NT2/D1 (cell line): Measurements from ENCODE around the gene STXBP6.

Source experiments
- SUZ12 ChIP-seq: IDR thresholded peaks from 2 replicates; pipeline ENCODE4 v1.6.1; 2011; ENCODE audit not compliant: insufficient read length, insufficient read depth; ENCODE audit errors: extremely low read depth
- YY1 ChIP-seq: IDR thresholded peaks from 2 replicates; pipeline ENCODE4 v1.6.1; 2011; ENCODE audit not compliant: insufficient read length, insufficient read depth
- ZNF274 ChIP-seq: IDR thresholded peaks from 2 replicates; pipeline ENCODE4 v1.6.1; 2011; ENCODE audit warnings: mild to moderate bottlenecking, low read depth, low read length

DNA sequence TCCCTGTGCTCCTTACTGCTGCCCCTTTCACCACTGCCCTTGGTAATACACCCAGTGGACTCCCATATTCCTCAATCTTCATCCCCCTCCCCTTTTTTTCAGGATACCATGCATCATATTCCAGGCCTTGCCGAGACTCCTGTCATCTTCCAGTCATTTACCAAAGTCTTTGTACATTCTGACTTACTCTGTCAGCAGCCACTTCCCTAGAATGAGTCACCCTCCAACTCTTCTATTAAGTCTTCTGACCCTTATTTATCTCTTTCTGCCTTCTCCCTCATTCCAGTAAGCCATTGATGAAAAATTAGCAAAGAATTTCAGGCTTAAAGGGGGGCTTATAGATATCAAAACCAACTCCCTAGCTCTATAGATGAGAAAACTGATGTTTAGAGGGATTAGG lies 128.0 kb downstream of the STXBP6 start:
- no peak for TF ChIP-seq ZNF274
- no peak for TF ChIP-seq YY1
- TF ChIP-seq SUZ12, result no peak
